Astrocyte (in vitro differentiated cells and primary cell): ENCODE measurements around the gene SLC24A4.

Experiments used
- CTCF ChIP-seq: IDR thresholded peaks from 2 replicates; pipeline ENCODE4 v1.5.1; 2011; ENCODE audit warnings: low read depth, mild to moderate bottlenecking, inconsistent platforms, low read length, moderate library complexity; ENCODE audit not compliant: insufficient read depth
- EZH2 ChIP-seq: IDR thresholded peaks from 2 replicates; pipeline ENCODE4 v1.6.1; 2012; ENCODE audit warnings: mild to moderate bottlenecking, low read length, inconsistent platforms; ENCODE audit not compliant: insufficient read depth

GRCh38 chr14:92496191-92496857 lies 173.4 kb downstream of the SLC24A4 start:
- TF ChIP-seq CTCF, result no peak
- TF ChIP-seq EZH2, result no peak
